Mesenchymal stem cell (in vitro differentiated cells and primary cell): Measurements from ENCODE around the gene SLC46A3.

Experiments used
- DNase-seq: peaks from one replicate; pipeline ENCODE4 v3.0.0-alpha.2; 2013
- H2AFZ ChIP-seq: one replicate; pipeline ENCODE4 v1.6.1; 2013; ENCODE audit warnings: low read depth, mild to moderate bottlenecking, control low read depth, inconsistent platforms, low read length, moderate library complexity
- H2AK5ac ChIP-seq: 2 replicates; pipeline ENCODE4 v1.6.1; 2013; ENCODE audit warnings: low read length, moderate library complexity, mild to moderate bottlenecking, inconsistent platforms; ENCODE audit not compliant: severe bottlenecking
- H2BK120ac ChIP-seq: one replicate; pipeline ENCODE4 v1.6.1; 2013; ENCODE audit warnings: low read depth, mild to moderate bottlenecking, inconsistent platforms, low read length, moderate library complexity
- H2BK12ac ChIP-seq, 2 experiments: one replicate each; pipeline ENCODE4 v1.6.1; 2013; ENCODE audit warnings: inconsistent platforms in 2 of 2, low read length in 2 of 2, mild to moderate bottlenecking in 2 of 2, moderate library complexity in 2 of 2, control low read depth in 1 of 2
- H2BK15ac ChIP-seq: one replicate; pipeline ENCODE4 v1.6.1; 2013; ENCODE audit warnings: mild to moderate bottlenecking, low read depth, inconsistent platforms; ENCODE audit not compliant: poor library complexity, severe bottlenecking
- H2BK5ac ChIP-seq: 2 replicates; pipeline ENCODE4 v1.6.1; 2013; ENCODE audit warnings: low read depth, mild to moderate bottlenecking, low read length, control low read depth, inconsistent platforms; ENCODE audit not compliant: poor library complexity, severe bottlenecking
- H3K14ac ChIP-seq, 2 experiments: one replicate each; pipeline ENCODE4 v1.6.1; 2013; ENCODE audit warnings: inconsistent platforms in 2 of 2, low read length in 2 of 2, control low read depth in 1 of 2, mild to moderate bottlenecking in 1 of 2, moderate library complexity in 1 of 2
- H3K18ac ChIP-seq, 2 experiments: one replicate each; pipeline ENCODE4 v1.6.1; 2013; ENCODE audit warnings: inconsistent platforms in 2 of 2, low read length in 2 of 2, control low read depth in 1 of 2, low read depth in 1 of 2, mild to moderate bottlenecking in 1 of 2
- H3K23ac ChIP-seq, 2 experiments: one replicate each; pipeline ENCODE4 v1.6.1; 2013; ENCODE audit warnings: inconsistent platforms in 2 of 2, low read length in 2 of 2, mild to moderate bottlenecking in 2 of 2, moderate library complexity in 2 of 2, control low read depth in 1 of 2
- H3K27ac ChIP-seq: 2 replicates; pipeline ENCODE4 v1.5.1; 2013; ENCODE audit warnings: mild to moderate bottlenecking, moderate library complexity, low read length, control low read depth, inconsistent platforms; ENCODE audit not compliant: poor library complexity, severe bottlenecking
- H3K27me3 ChIP-seq, 2 experiments: 2 replicates each; pipeline versions ENCODE4 v1.6.1 to v1.7.0; 2013; ENCODE audit warnings: low read length in 2 of 2, mild to moderate bottlenecking in 2 of 2, moderate library complexity in 2 of 2, control low read depth in 1 of 2, inconsistent platforms in 1 of 2; ENCODE audit not compliant: control insufficient read depth in 1 of 2, insufficient read depth in 1 of 2
- H3K36me3 ChIP-seq, 2 experiments: 2 replicates each; pipeline versions ENCODE4 v1.6.1 to v1.7.0; 2013; ENCODE audit warnings: low read length in 2 of 2, control low read depth in 1 of 2, inconsistent platforms in 1 of 2, low read depth in 1 of 2, mild to moderate bottlenecking in 1 of 2; ENCODE audit not compliant: insufficient read depth in 2 of 2, control insufficient read depth in 1 of 2
- H3K4ac ChIP-seq, 2 experiments: one replicate each; pipeline ENCODE4 v1.6.1; 2013; ENCODE audit warnings: inconsistent platforms in 2 of 2, low read length in 2 of 2, mild to moderate bottlenecking in 2 of 2, moderate library complexity in 2 of 2, control low read depth in 1 of 2, low read depth in 1 of 2
- H3K4me1 ChIP-seq: 2 replicates; pipeline ENCODE4 v1.6.1; 2013; ENCODE audit warnings: low read depth, low read length, control low read depth; ENCODE audit not compliant: control insufficient read depth, insufficient read depth
- H3K4me2 ChIP-seq: 2 replicates; pipeline ENCODE4 v1.6.1; 2013; ENCODE audit warnings: low read length, mild to moderate bottlenecking, inconsistent platforms; ENCODE audit not compliant: poor library complexity, severe bottlenecking
- H3K4me3 ChIP-seq, 2 experiments: 2 replicates each; pipeline versions ENCODE4 v1.5.1 to v1.7.0; 2013; ENCODE audit warnings: low read length in 2 of 2, mild to moderate bottlenecking in 2 of 2, control low read depth in 1 of 2, low read depth in 1 of 2; ENCODE audit not compliant: insufficient read depth in 1 of 2
- H3K79me1 ChIP-seq: replicated peaks from 2 replicates; pipeline ENCODE4 v1.6.1; 2013; ENCODE audit warnings: mild to moderate bottlenecking, control low read depth, low read length, inconsistent platforms; ENCODE audit not compliant: poor library complexity, severe bottlenecking
- H3K9ac ChIP-seq: 2 replicates; pipeline ENCODE4 v1.7.0; 2013; ENCODE audit warnings: mild to moderate bottlenecking, low read length, moderate library complexity
- H3K9me3 ChIP-seq: 2 replicates; pipeline ENCODE4 v1.7.0; 2013; ENCODE audit warnings: mild to moderate bottlenecking, low read length; ENCODE audit not compliant: control insufficient read depth
- H4K8ac ChIP-seq: one replicate; pipeline ENCODE4 v1.6.1; 2013; ENCODE audit warnings: inconsistent platforms, mild to moderate bottlenecking, low read length, moderate library complexity
- H4K91ac ChIP-seq: one replicate; pipeline ENCODE4 v1.6.1; 2013; ENCODE audit warnings: mild to moderate bottlenecking, low read length, inconsistent platforms
- WGBS: methylation state at CpG from one replicate; pipeline ENCODE4 v1.1.7; 2013; ENCODE audit warnings: mixed read lengths; 5-methylcytosine and 5-hydroxymethylcytosine counted together

The SLC46A3 gene

GRCh38 chr13:28707629-28708427 lies 10.9 kb downstream of the SLC46A3 start:
- Histone ChIP-seq H2AFZ (peak overlapping the region; percentile 77), H2AK5ac (no peak overlapping the region), H2BK120ac (no peak overlapping the region), H2BK12ac (no peak overlapping the region), H4K8ac (peak overlapping the region; percentile 60), H3K9ac (no peak overlapping the region), H3K4me2 (no peak overlapping the region), H3K27ac (no peak overlapping the region), H3K14ac (no peak overlapping the region), H2BK15ac (no peak overlapping the region), H3K4me3 (no peak overlapping the region), H3K27me3 (no peaks in the 10 kb centered on the region), H3K23ac (no peak overlapping the region), H3K36me3 (no peaks in the 10 kb centered on the region), H4K91ac (no peak overlapping the region), H3K79me1 (no peaks in the 10 kb centered on the region), H3K4ac (peak overlapping the region in 1 of 2 experiments; percentile 28), H3K9me3 (no peaks in the 10 kb centered on the region), H3K4me1 (peaks cover 2% of the 10 kb centered on the region), H2BK5ac (no peak overlapping the region), H3K18ac (peak overlapping the region in 1 of 2 experiments; percentile 62)
- peak; percentile 70 for DNase-seq
- 80% methylated on average over 3 of the region's 5 CpGs for WGBS

GRCh38 chr13:28705461-28706083 lies 13.2 kb downstream of the SLC46A3 start:
- Histone ChIP-seq H3K18ac (no peak overlapping the region), H3K9me3 (no peaks in the 10 kb centered on the region), H4K8ac (no peak overlapping the region), H3K14ac (no peak overlapping the region), H3K4me3 (no peak overlapping the region), H3K79me1 (no peaks in the 10 kb centered on the region), H3K4ac (no peak overlapping the region), H3K9ac (no peak overlapping the region), H2BK120ac (no peak overlapping the region), H2BK12ac (no peak overlapping the region), H2AK5ac (no peak overlapping the region), H3K4me1 (peaks cover 2% of the 10 kb centered on the region), H3K36me3 (no peaks in the 10 kb centered on the region), H2BK15ac (no peak overlapping the region), H3K23ac (no peak overlapping the region), H4K91ac (no peak overlapping the region), H2BK5ac (no peak overlapping the region), H3K27me3 (no peaks in the 10 kb centered on the region), H3K27ac (no peak overlapping the region), H2AFZ (no peak overlapping the region), H3K4me2 (no peak overlapping the region)
- 91% methylated on average over 3 of the region's 5 CpGs for WGBS
- peak; percentile 16 for DNase-seq

- DNase-seq: no peak
- Histone ChIP-seq H3K9me3 (no peaks in the 10 kb centered on the region), H3K4me3 (no peak overlapping the region), H3K27ac (no peak overlapping the region), H2BK12ac (no peak overlapping the region), H3K27me3 (no peaks in the 10 kb centered on the region), H3K4me2 (no peak overlapping the region), H3K4ac (no peak overlapping the region), H3K14ac (no peak overlapping the region), H3K23ac (no peak overlapping the region), H2BK15ac (no peak overlapping the region), H3K4me1 (peaks cover 2% of the 10 kb centered on the region), H4K91ac (no peak overlapping the region), H2BK120ac (no peak overlapping the region), H2AFZ (no peak overlapping the region), H4K8ac (no peak overlapping the region), H2BK5ac (no peak overlapping the region), H3K18ac (no peak overlapping the region), H2AK5ac (no peak overlapping the region), H3K36me3 (no peaks in the 10 kb centered on the region), H3K9ac (no peak overlapping the region), H3K79me1 (no peaks in the 10 kb centered on the region)
Measured at GRCh38 chr13:28704919-28705318, 13.9 kb downstream of the SLC46A3 start.

GRCh38 chr13:28704282-28704681 lies 14.5 kb downstream of the SLC46A3 start:
- Histone ChIP-seq H3K23ac (no peak overlapping the region), H3K27me3 (no peaks in the 10 kb centered on the region), H2AFZ (no peak overlapping the region), H2BK15ac (no peak overlapping the region), H2BK12ac (no peak overlapping the region), H3K4ac (no peak overlapping the region), H3K14ac (no peak overlapping the region), H3K79me1 (no peaks in the 10 kb centered on the region), H3K9me3 (no peaks in the 10 kb centered on the region), H3K4me3 (no peak overlapping the region), H3K27ac (no peak overlapping the region), H2AK5ac (no peak overlapping the region), H2BK120ac (no peak overlapping the region), H4K8ac (no peak overlapping the region), H2BK5ac (no peak overlapping the region), H3K18ac (no peak overlapping the region), H3K4me2 (no peak overlapping the region), H3K4me1 (peaks cover 2% of the 10 kb centered on the region), H3K36me3 (no peaks in the 10 kb centered on the region), H3K9ac (no peak overlapping the region), H4K91ac (no peak overlapping the region)
- no peak for DNase-seq
